Measurements from ENCODE around the gene HMGN3.

GRCh38 chr6:79240509-79240908, 6.0 kb upstream of the HMGN3 start:
- TF ChIP-seq CTCF (IDR thresholded peaks at IDR 0.05) (no peak), POLR2A (IDR thresholded peaks at IDR 0.05) (no peak)
